Right ventricle myocardium superior (tissue), 1 donor: ENCODE results near the gene KANK4. TPM values are rescaled to one million over a fixed set of nuclear protein-coding genes. Genes with fewer than 3 reads are reported as not detected.
"Not testable (repeated sequence)": the region's sequence is repeated elsewhere in the genome, so short reads cannot be mapped to it uniquely, and the experiment has no call there.

Source experiments
- ATAC-seq: fragments of 200-7000 bp; cut with Tn5 transposase; one replicate; pipeline ENCODE4 v1.9.1; 2020; ENCODE audit warnings: mild to moderate bottlenecking; ENCODE audit not compliant: poor library complexity
- DNase-seq: peaks from one replicate; pipeline ENCODE4 v3.0.0-alpha.2; 2020
- intact Hi-C: fragments of 100-400 bp; cut with DNase I; formaldehyde crosslinking; loops from one replicate; pipeline ENCODE4 v1.11.2; 2022
- total RNA-seq: library from RNA; stranded (reverse); fragmentation: NEBNext Ultra II Directional; extraction: Animal tissue kit (Norgen Biotek cat#: 25700); gene quantifications from one replicate; pipeline ENCODE4 v1.2.1, GENCODE V29; 2021
- donor health status: DM: no; HTN: yes; CAD: no; lungs with severe emphysema.

The KANK4 gene
- total RNA-seq, 1 donor from 2014 or later: 0.38 TPM

DNA sequence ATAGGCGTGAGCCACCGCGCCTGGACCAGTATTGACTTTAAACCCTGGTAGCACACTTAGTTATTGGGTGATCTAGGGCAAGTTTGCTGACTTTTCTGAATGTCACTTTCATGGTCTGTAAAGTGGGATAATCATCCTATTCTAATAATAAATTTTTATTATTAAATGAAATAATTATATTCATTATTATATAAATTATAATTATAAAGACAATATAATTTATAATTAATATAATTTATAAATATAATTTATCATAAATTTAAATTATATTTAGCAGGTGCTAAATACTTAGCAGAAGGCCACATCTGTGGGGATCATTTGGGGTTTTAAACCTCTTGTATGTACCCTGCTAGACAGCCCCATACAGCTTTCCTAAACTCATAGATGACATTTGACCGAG is 59.7 kb downstream of the KANK4 start:
- ATAC-seq (no peak), DNase-seq (no peak)
- intact Hi-C loops: no loop called here

DNA sequence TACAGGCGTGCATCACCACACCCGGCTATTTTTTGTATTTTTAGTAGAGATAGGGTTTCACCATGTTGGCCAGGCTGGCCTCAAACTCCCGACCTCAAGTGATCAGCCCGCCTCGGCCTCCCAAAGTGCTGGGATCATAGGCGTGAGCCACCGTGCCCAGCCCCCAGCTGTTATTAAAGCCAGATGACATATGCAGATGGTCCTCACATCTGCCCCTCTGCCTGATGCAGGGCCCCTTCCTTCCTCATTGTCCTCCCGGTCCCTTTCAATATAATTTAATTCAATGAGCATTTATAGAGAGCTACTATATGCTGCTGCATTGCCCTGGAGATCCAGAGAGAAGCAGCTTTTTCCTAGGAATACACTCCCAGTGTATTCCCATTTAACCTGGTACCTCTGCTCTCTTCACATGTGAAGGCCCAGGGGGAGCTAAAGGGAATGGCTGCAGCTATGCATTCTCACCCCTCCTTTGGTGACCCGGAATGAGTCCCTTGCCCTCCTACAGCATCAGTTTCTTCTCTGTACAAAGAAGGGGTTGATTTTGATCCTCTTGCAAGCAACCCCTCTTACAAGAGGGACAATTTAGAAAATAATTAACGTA is 69.0 kb downstream of the KANK4 start:
- no peak for DNase-seq
- no peak for ATAC-seq
- intact Hi-C loops: no loop called here

DNA sequence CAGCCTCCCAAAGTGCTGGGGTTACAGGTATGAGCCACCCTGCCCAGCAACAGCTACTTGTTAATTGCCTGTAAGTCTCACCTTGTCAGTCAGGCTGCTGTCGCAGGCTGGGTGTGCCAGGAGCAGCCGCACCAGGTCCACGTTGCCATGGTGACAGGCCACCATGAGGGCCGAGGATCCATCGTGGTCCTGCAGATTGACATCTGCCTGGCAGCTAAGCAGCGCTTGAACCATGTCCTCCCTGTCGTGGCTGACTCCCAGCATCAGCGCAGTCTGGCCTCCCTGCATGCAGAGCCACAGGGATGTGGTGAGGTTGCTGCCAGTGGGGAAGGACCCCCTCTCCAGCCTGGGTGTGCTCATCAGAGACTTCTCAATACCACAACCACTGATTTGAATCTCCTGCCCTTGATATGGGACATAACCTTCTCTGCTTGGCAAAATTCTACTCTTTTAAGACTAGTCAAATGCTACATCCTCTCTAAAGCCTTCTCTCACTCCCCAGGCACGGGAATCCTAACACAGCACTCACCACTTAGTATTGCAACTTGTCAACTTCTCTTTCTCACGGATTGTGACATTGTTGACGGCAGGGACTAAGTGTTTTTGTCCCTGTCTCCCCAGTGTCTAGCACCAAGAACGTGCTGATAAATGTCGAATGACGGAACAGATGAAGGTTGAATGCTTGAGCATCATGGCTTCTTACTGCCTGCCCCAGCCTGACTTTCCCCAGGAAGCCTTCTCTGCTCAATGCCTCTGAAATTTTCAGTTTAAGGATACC is 71.7 kb downstream of the KANK4 start:
- intact Hi-C loops: no loop called here
- ATAC-seq (no peak), DNase-seq (no peak)

DNA sequence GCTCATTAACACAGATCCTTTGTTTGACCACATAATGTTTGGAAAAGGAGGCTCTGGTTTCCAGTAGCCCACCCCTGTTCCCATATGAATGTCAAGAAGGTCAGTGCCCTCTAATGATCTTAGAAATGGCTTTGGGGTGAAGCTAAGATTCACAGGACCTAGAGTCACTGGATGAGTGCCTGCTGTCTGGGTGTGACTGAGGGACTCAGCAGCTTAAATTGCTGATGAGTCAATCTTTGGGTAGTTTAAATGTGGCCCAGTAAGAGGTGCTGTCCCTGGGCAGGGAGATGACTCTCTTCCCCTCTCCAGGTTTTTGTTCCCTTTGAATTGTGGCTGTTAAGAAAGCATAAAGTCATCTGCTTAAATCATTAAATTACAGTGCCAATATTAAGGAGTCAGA is 74.0 kb downstream of the KANK4 start:
- ATAC-seq (no peak), DNase-seq (no peak)
- intact Hi-C loops: no loop called here

DNA sequence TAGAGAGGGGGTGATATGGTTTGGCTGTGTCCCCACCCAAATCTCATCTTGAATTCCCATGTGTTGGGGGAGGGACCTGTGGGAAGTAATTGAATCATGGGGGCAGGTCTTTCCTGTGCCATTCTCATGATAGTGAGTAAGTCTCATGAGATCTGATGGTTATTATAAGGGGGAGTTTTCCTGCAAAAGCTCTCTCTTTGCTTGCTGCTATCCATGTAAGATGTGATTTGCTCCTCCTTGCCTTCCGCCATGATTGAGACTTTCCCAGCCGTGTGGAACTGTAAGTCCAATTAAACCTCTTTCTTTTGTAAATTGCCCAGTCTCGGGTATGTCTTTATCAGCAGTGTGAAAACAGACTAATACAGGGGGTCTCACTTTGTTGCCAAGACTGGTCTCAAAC is 74.9 kb downstream of the KANK4 start:
- ATAC-seq, DNase-seq, intact Hi-C loops: not testable (repeated sequence)

DNA sequence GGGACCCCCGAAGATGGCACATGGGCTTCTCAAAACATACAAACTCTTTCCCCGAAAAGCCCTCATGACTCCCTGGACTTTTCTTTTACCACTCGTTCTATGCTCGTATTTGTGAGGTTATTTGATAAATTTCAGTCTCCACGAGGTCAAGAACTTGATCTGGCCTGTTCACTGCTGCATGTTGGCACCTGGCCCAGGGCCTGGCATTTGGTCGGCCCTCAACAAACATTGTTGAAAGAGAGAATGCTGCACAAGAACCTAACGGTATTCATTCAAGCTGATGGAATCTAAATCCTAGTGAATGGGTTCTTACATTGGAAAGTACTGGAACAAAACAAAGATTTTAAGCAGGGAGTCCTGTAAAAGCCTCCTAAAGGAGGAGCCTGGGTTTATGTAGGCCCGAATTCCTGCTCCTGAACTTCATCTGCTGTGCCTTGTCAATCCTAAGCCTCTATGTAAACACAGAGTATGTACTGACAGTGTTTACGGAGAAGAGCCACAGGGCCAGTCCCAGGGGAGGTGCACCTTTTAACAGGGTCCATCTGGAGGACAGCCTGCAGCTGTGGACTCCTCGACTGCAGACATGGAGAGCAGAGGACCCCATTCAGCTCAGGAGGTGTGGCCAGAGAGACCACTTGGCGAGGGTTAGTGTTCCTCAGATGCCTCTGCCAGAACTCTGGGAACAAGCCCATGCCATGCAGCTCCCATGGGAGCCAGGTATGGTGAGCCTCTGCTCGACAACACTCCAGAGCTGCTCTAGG is 77.7 kb downstream of the KANK4 start:
- DNase-seq: peak; percentile 54

DNA sequence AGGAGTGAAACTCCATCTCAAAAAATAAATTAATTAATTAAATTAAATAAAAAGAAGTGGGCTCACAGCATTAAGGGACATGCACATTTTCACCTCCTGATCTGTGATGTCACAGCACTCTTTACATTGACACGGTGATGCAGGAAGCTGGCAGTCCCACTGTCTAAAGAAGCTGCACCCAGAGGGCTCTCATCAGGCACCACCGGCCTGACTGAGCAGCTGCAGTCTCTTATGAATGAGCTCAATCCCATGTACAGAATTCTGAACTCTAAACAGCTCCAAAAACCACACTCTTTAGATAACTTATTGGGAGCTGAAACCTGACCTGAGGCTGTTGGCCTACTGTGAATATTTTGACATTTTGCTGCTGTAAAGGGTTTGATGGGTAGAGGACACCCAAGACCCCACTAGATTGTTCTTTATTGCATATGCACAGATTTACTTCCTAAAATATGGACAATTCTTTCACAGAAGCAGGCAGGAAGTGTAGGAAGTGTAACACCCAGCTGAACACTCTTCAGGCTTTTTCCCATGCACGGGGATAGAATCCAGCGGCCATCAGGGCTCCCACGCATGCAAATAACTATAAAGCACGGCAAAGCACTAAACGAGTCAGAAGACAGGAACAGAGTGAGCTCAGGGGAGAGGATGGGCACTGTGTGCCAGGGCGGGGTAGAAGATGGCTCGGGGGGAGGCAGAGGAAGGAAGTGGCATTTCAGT is 78.4 kb downstream of the KANK4 start:
- DNase-seq (no peak), ATAC-seq (no peak)
- intact Hi-C loops: no loop called here

More for the DNA sequence above, 77.7 kb downstream of the KANK4 start:
- no peak for ATAC-seq
- intact Hi-C loops: no loop called here

DNA sequence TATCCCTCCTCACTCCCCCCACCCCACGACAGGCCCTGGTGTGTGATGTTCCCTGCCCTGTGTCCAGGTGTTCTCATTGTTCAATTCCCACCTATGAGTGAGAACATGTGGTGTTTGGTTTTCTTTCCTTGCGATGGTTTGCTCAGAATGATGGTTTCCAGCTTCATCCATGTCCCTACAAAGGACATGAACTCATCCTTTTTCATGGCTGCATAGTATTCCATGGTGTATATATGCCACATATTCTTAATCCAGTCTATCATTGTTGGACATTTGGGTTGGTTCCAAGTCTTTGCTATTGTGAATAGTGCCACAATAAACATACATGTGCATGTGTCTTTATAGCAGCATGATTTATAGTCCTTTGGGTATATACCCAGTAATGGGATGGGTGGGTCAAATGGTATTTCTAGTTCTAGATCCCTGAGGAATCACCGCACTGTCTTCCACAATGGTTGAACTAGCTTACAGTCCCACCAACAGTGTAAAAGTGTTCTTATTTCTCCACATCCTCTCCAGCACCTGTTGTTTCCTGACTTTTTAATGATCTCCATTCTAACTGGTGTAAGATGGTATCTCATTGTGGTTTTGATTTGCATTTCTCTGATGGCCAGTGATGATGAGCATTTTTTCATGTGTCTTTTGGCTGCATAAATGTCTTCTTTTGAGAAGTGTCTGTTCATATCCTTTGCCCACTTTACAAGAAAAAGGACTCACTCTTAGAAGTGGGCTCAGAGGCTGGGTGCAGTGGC is 79.4 kb downstream of the KANK4 start:
- ATAC-seq, DNase-seq, intact Hi-C loops: not testable (repeated sequence)

DNA sequence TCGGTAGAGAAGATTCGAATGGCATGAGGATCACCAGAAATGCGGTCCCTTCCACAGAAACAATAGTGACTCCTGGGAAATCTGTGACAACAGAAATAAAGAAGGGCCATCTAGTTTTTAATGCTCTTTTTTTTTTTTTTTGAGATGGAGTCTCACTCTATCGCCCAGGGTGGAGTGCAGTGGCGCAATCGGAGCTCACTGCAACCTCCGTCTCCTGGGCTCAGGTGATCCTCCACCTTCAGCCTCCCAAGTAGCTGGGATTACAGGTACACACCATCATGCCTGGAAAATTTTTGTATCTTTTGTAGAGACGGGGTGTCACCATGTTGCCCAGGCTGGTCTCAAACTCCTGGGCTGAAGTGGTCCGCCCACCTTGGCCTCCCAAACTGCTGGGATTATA is 80.7 kb downstream of the KANK4 start:
- DNase-seq (no peak), ATAC-seq (no peak)
- intact Hi-C loops: no loop called here

DNA sequence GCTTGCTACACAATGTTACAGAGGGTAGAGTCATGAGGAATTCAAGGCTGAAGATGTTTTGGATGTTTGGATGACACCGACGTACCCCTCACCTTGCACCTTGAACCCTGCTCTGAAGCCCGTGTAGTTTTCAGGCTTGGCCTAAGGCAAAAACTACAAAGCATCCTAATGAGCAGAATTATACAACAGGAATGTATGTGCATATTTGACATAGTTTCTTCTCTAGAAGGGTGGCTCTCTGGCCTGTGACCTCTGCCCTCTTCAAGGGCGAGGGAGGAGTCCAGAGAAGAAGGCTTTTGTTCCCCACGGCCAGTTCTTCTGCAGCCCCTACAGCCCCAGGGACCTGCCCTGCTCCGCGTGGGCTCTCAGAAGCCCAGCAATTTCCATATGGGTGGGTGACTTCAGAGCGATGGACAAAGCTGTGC is 81.3 kb downstream of the KANK4 start:
- ATAC-seq (no peak), DNase-seq (no peak)
- intact Hi-C loops: no loop called here

DNA sequence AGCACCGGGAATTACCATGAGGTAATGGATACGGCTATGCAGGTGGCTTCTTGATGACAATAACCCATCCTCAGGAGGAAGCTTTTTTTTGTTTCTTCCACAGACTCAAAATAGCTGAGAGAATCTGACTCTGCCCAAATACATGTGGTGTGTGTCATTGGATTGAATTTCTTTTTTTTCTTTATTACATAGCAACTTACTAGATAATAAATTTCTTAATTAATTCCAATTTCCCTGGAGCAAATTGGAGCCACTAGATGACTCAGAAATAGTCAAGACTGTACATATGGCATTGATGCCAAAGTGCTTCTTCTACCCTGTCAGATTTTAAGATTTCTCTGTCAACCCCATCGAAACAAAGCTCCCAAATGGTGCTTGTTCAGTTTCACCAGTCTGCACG is 81.9 kb downstream of the KANK4 start:
- no peak for ATAC-seq
- intact Hi-C loops: no loop called here
- no peak for DNase-seq

DNA sequence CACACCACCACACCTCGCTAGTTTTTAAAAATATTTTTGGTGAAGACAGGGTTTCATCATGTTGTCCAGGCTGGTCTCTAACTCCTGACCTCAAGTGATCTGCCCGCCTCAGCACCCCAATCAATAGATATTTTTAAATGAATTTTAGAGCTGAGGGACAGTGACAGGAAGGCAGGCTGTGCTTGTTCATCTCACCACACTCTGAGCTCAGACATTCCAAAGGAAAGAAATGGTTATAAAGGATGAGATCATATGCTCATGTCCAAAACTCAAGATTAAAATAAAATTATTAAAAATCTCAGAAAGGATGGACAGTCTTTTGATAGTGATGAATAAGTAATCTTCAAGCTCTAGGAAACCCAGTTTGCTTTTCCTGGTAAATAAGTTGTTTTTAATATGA is 83.7 kb downstream of the KANK4 start:
- DNase-seq: no peak
- no peak for ATAC-seq
- intact Hi-C loops: no loop called here

DNA sequence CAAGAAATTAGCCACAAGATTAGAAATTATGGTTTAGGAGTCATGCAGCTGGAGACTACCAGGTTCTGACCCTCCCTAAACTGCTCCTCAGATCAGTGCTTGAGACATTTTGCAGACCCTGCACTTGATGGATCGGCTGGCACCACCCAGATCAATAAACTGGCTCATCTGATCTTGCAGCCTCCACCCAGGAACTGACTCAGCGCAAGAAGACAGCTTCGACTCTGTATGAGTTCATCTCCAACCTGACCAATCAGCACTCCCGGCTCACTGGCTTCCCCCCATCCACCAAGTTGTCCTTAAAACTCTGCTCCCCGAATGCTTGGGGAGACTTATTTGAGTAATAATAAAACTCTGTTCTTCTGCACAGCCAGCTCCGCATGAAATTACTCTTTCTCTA is 84.5 kb downstream of the KANK4 start:
- DNase-seq (no peak), ATAC-seq (no peak)
- intact Hi-C loops: no loop called here

DNA sequence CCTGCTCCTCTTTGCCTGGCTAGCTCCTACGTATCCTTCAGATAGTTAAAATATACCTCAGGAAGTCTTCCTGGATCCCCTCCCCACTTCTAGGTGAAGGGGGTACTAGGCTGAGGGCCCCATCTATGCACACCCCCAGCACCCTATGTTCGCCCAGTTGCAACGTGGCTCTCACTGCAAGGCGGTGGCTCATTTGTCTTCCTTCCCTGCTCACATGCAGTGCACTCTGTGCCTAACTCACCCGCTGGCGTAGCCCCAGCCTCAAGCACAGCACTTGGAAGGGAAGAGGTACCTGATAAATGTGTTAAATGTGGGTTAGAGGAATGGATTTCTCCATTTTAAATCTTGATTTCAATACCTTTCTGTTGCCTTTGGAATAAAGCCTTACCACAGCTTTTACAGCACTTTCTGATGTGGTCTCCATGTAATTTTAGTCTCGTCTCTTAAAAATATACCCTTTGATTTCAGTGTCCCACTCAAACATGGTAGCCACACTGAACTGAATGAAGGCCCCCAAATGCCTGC is 85.2 kb downstream of the KANK4 start:
- DNase-seq (no peak), ATAC-seq (no peak)
- intact Hi-C loops: no loop called here

DNA sequence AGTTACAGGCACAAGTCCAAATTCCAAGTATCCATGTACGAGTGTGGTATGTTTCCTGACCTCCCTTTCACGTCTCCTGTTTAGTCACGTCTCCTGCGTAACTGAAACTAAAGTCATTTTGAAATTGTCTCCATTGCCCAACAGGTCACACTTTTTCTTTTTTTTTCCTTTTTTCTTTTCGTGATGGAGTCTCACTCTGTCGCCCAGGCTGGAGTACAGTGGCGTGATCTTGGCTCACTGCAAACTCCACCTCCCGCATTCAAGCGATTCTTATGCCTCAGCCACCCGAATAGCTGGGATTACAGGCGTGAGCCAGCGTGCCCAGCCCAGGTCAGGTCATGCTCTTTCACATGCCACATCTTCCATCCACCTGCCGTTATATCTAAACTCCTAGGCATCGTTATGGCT is 86.4 kb downstream of the KANK4 start:
- ATAC-seq (no peak), DNase-seq (no peak)
- intact Hi-C loops: no loop called here

DNA sequence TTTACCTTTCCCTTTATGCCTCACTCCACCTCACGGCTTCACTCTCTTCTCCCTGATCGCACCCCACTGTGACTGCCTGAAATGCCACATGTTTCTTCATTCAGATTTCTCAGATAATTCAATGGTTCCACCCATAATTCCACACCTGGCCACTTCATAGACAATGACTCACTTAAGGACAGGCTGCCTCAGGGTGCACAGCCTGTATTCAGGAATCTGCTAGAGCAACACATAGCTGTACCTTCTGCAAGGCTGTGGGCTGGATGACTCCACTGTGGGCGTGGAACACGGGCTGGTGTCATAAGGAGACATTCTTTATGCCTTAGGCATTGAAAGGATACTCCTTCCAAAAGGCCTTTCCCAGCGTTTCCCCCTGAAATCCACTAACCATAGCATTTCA is 88.5 kb downstream of the KANK4 start:
- no peak for ATAC-seq
- DNase-seq: no peak
- intact Hi-C loops: no loop called here

DNA sequence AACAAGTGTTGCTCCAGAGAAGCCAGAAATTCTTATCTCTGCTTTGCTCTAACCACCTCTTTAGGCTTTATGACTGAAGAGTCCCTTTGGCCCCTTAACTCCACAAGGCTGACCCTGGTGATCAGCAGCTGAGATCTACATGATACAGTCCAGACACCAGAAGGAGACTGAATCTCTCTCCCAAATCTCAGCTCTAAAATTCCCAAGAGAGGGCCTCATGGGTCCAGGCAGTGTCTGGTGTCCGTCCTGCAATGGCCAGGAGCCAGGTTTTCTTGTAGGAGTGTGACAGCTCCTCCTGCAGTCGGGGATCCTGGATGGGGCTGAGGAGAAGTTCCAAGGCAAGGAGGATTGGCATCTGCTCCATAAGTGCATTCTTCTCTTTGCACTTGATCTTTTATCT is 89.3 kb downstream of the KANK4 start:
- ATAC-seq (no peak), DNase-seq (no peak)
- intact Hi-C loops: no loop called here

DNA sequence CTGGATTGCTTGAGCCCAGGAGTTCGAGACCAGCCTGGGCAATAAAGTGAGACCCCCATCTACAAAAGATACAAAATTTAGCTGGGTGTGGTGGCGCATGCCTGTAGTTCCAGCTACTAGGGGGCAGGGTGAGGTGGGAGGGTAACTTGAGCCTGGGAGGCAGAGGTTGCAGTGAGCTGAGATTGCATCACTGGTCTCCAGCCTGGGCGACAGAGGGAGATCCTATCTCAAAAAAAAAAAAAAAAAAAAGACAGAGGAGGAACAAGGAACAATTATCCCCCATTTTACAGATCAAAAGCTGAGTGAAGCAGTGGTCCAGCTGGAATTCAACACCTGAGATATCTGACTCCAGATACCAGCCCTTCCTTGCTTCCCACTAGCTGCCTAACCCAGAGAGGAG is 89.8 kb downstream of the KANK4 start:
- intact Hi-C loops: no loop called here

DNA sequence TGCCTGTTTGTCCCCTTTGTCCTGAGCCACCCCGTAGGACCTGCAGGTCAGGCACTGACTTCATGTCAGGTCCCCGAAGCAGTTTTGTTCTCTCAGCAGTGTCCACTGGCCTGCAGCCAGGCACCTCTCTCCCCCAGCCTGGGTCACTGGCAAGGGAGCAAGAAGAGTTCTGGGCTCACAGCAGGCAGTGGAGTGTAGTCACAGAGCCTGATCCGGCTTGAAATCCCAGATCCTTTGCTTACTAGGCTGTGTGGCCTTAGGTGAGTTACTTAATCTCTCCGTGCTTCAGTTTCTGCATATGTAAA is 90.4 kb downstream of the KANK4 start:
- DNase-seq (no peak), ATAC-seq (no peak)
- intact Hi-C loops: no loop called here

More for the DNA sequence above, 89.8 kb downstream of the KANK4 start:
- DNase-seq (no peak), ATAC-seq (no peak)
